H9 (cell line): ENCODE data around the gene TMEM164. TPM values are rescaled to one million over a fixed set of nuclear protein-coding genes. Genes with fewer than 3 reads are reported as not detected.

Experiments
- DNase-seq: peaks from one replicate; pipeline ENCODE4 v3.0.0-alpha.2; 2017
- H2AFZ ChIP-seq: one replicate; pipeline ENCODE4 v1.6.1; 2013; ENCODE audit warnings: mild to moderate bottlenecking, low read length, control low read depth, moderate library complexity
- H2AK5ac ChIP-seq: 2 replicates; pipeline ENCODE4 v1.6.1; 2013; ENCODE audit warnings: low read length, control low read depth, mixed read lengths; ENCODE audit not compliant: insufficient read length
- H2BK120ac ChIP-seq: one replicate; pipeline ENCODE4 v1.6.1; 2013; ENCODE audit warnings: low read depth, mild to moderate bottlenecking, low read length, control low read depth, inconsistent platforms; ENCODE audit not compliant: poor library complexity, severe bottlenecking
- H2BK12ac ChIP-seq: 2 replicates; pipeline ENCODE4 v1.6.1; 2013; ENCODE audit warnings: low read length, control low read depth, mixed read lengths, low read depth; ENCODE audit not compliant: insufficient read length
- H2BK15ac ChIP-seq: 2 replicates; pipeline ENCODE4 v1.6.1; 2013; ENCODE audit warnings: low read depth, low read length, control low read depth
- H2BK20ac ChIP-seq: one replicate; pipeline ENCODE4 v1.6.1; 2013; ENCODE audit warnings: low read depth, mild to moderate bottlenecking, low read length, control low read depth, inconsistent platforms; ENCODE audit not compliant: poor library complexity, severe bottlenecking
- H2BK5ac ChIP-seq: 2 replicates; pipeline ENCODE4 v1.6.1; 2013; ENCODE audit warnings: low read length, control low read depth, mixed read lengths; ENCODE audit not compliant: insufficient read length
- H3K14ac ChIP-seq: 2 replicates; pipeline ENCODE4 v1.6.1; 2013; ENCODE audit warnings: low read length, control low read depth; ENCODE audit not compliant: insufficient read depth
- H3K18ac ChIP-seq: 2 replicates; pipeline ENCODE4 v1.6.1; 2013; ENCODE audit warnings: low read depth, mild to moderate bottlenecking, mixed read lengths, low read length, control low read depth; ENCODE audit not compliant: insufficient read length
- H3K23ac ChIP-seq: 2 replicates; pipeline ENCODE4 v1.6.1; 2013; ENCODE audit warnings: low read length, control low read depth, mixed read lengths, low read depth; ENCODE audit not compliant: insufficient read length
- H3K23me2 ChIP-seq: 2 replicates; pipeline ENCODE4 v1.6.1; 2013; ENCODE audit warnings: low read depth, mild to moderate bottlenecking, mixed read lengths, low read length, control low read depth; ENCODE audit not compliant: insufficient read length, poor library complexity, severe bottlenecking
- H3K27ac ChIP-seq: 2 replicates; pipeline ENCODE4 v1.5.1; 2013; ENCODE audit warnings: low read length, control low read depth, mixed read lengths, low read depth; ENCODE audit not compliant: insufficient read length
- H3K27me3 ChIP-seq: 2 replicates; pipeline ENCODE4 v1.6.1; 2013; ENCODE audit warnings: low read length, control low read depth, inconsistent platforms; ENCODE audit not compliant: insufficient read depth
- H3K4ac ChIP-seq: 2 replicates; pipeline ENCODE4 v1.6.1; 2013; ENCODE audit warnings: low read depth, mild to moderate bottlenecking, control low read depth, inconsistent platforms, low read length, moderate library complexity
- H3K4me1 ChIP-seq: 2 replicates; pipeline ENCODE4 v1.6.1; 2013; ENCODE audit warnings: low read length, control low read depth, inconsistent platforms; ENCODE audit not compliant: insufficient read depth
- H3K4me2 ChIP-seq: 2 replicates; pipeline ENCODE4 v1.6.1; 2013; ENCODE audit warnings: low read length, control low read depth, mixed read lengths; ENCODE audit not compliant: insufficient read length, insufficient read depth
- H3K56ac ChIP-seq: 2 replicates; pipeline ENCODE4 v1.6.1; 2013; ENCODE audit warnings: low read depth, mild to moderate bottlenecking, mixed read lengths, low read length, control low read depth; ENCODE audit not compliant: insufficient read length
- H3K79me1 ChIP-seq: 2 replicates; pipeline ENCODE4 v1.6.1; 2013; ENCODE audit warnings: low read depth, mild to moderate bottlenecking, moderate library complexity, low read length, control low read depth, inconsistent platforms; ENCODE audit not compliant: insufficient read depth, poor library complexity, severe bottlenecking
- H3K79me2 ChIP-seq: 2 replicates; pipeline ENCODE4 v1.6.1; 2013; ENCODE audit warnings: low read length, control low read depth, inconsistent platforms; ENCODE audit not compliant: insufficient read depth
- H3K9ac ChIP-seq: 2 replicates; pipeline ENCODE4 v1.6.1; 2013; ENCODE audit warnings: low read length, control low read depth, mixed read lengths; ENCODE audit not compliant: insufficient read length; ENCODE audit errors: extremely low read depth
- H3K9me3 ChIP-seq: one replicate; pipeline ENCODE4 v1.6.1; 2013; ENCODE audit warnings: low read depth, low read length, inconsistent platforms; ENCODE audit not compliant: control insufficient read depth
- H3T11ph ChIP-seq: one replicate; pipeline ENCODE4 v1.6.1; 2013; ENCODE audit warnings: mild to moderate bottlenecking, low read length, control low read depth, inconsistent platforms
- H4K20me1 ChIP-seq: one replicate; pipeline ENCODE4 v1.6.1; 2013; ENCODE audit not compliant: control insufficient read depth, insufficient read length, insufficient read depth
- H4K5ac ChIP-seq: 2 replicates; pipeline ENCODE4 v1.6.1; 2013; ENCODE audit warnings: low read depth, mild to moderate bottlenecking, mixed read lengths, low read length, control low read depth; ENCODE audit not compliant: insufficient read length
- H4K8ac ChIP-seq: replicated peaks from 2 replicates; pipeline ENCODE4 v1.6.1; 2013; ENCODE audit warnings: low read length, control low read depth, mixed read lengths, low read depth; ENCODE audit not compliant: insufficient read length
- H4K91ac ChIP-seq: 2 replicates; pipeline ENCODE4 v1.6.1; 2013; ENCODE audit warnings: low read depth, mild to moderate bottlenecking, moderate library complexity, mixed read lengths, low read length, control low read depth; ENCODE audit not compliant: insufficient read length
- H3K27ac Mint-ChIP-seq, 3 experiments: 2 replicates in 2 of 3; 3 replicates in 1 of 3; pipeline ENCODE4 v1.8.0; 2020 to 2021; ENCODE audit warnings: mixed read lengths in 3 of 3, mild to moderate bottlenecking in 1 of 3, moderate library complexity in 1 of 3
- H3K27me3 Mint-ChIP-seq: 2 replicates; pipeline ENCODE4 v1.8.0; 2021; ENCODE audit warnings: low read depth, mild to moderate bottlenecking, moderate library complexity, mixed read lengths
- H3K36me3 Mint-ChIP-seq, 3 experiments: 2 replicates in 2 of 3; 3 replicates in 1 of 3; pipeline ENCODE4 v1.8.0; 2020 to 2021; ENCODE audit warnings: low read depth in 3 of 3, mixed read lengths in 3 of 3; ENCODE audit not compliant: insufficient read depth in 1 of 3
- H3K4me1 Mint-ChIP-seq, 2 experiments: 2 replicates each; pipeline ENCODE4 v1.8.0; 2020; ENCODE audit warnings: mixed read lengths in 2 of 2
- H3K4me3 Mint-ChIP-seq, 2 experiments: 2 replicates in 1 of 2; 3 replicates in 1 of 2; pipeline ENCODE4 v1.8.0; 2020 to 2021; ENCODE audit warnings: mild to moderate bottlenecking in 2 of 2, mixed read lengths in 2 of 2, moderate library complexity in 1 of 2
- H3K9me3 Mint-ChIP-seq, 2 experiments: 2 replicates in 1 of 2; 3 replicates in 1 of 2; pipeline ENCODE4 v1.8.0; 2020; ENCODE audit warnings: mild to moderate bottlenecking in 2 of 2, mixed read lengths in 2 of 2, moderate library complexity in 1 of 2
- WGBS: extraction: QIAGEN DNeasy Blood & Tissue Kit; methylation state at CpG from one replicate; pipeline ENCODE4 v1.1.7; 2013; ENCODE audit warnings: missing lambda C conversion rate, low lambda C conversion rate, mixed read lengths; ENCODE audit not compliant: insufficient read length; ENCODE audit errors: extremely low coverage; 5-methylcytosine and 5-hydroxymethylcytosine counted together
- total RNA-seq: library from RNA; stranded (reverse); gene quantifications from 2 replicates; pipeline ENCODE4 v1.2.1, GENCODE V29; 2021
- TF ChIP-seq, protein P1 (sequence below): fragments of 200-600 bp; sonication (generic); conservative IDR thresholded peaks from 3 replicates; pipeline ENCODE4 v1.8.0; 2021; ENCODE audit warnings: antibody characterized with exemption, mild to moderate bottlenecking

TMEM164 gene
- total RNA-seq, 1 experiment from 2014 or later: 30.4 TPM

DNA sequence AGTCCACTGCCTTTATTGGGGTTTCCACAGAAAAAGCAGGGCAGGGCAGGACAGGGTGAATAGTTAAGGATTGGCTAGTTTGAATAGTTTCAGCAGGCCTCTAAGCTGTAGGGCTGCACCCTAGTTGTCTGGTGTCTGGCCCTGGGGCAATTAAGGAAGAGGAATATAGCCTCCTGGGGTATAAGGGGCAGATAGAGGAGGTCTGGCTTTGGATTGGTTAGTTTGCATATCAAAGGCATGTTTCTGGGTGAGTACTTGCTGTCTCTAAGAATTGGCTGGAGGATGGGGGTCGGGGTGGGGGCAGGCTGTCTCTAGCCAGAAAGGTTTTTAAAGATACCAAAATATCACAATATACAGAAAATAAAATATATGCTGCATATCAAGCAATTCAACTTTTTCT, 100.4 kb downstream of the TMEM164 start:
- Histone ChIP-seq H3K9ac (no peak overlapping the region), H3K27me3 (no peaks in the 10 kb centered on the region), H3K4ac (no peak overlapping the region), H3K14ac (no peak overlapping the region), H3K4me1 (peaks cover 2% of the 10 kb centered on the region; the same call in 1 of the 2 replicates), H4K20me1 (no peaks in the 10 kb centered on the region), H3K9me3 (no peaks in the 10 kb centered on the region), H3K23ac (no peak overlapping the region), H3K4me2 (no peak overlapping the region), H3K27ac (no peak overlapping the region), H4K8ac (no peak overlapping the region), H3K18ac (no peak overlapping the region), H3K79me1 (no peaks in the 10 kb centered on the region), H2BK12ac (no peak overlapping the region), H3K56ac (no peak overlapping the region), H2BK15ac (no peak overlapping the region), H3T11ph (no peak overlapping the region), H4K91ac (no peak overlapping the region), H2BK120ac (no peak overlapping the region), H2BK5ac (no peak overlapping the region), H2BK20ac (no peak overlapping the region), H3K79me2 (no peaks in the 10 kb centered on the region), H2AFZ (no peak overlapping the region), H4K5ac (no peak overlapping the region), H3K23me2 (no peaks in the 10 kb centered on the region), H2AK5ac (no peak overlapping the region)
- TF ChIP-seq, protein P1, sequence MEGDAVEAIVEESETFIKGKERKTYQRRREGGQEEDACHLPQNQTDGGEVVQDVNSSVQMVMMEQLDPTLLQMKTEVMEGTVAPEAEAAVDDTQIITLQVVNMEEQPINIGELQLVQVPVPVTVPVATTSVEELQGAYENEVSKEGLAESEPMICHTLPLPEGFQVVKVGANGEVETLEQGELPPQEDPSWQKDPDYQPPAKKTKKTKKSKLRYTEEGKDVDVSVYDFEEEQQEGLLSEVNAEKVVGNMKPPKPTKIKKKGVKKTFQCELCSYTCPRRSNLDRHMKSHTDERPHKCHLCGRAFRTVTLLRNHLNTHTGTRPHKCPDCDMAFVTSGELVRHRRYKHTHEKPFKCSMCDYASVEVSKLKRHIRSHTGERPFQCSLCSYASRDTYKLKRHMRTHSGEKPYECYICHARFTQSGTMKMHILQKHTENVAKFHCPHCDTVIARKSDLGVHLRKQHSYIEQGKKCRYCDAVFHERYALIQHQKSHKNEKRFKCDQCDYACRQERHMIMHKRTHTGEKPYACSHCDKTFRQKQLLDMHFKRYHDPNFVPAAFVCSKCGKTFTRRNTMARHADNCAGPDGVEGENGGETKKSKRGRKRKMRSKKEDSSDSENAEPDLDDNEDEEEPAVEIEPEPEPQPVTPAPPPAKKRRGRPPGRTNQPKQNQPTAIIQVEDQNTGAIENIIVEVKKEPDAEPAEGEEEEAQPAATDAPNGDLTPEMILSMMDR: no peak
- Mint-ChIP-seq H3K36me3 (no peaks in the 10 kb centered on the region), H3K4me3 (no peak overlapping the region), H3K9me3 (no peaks in the 10 kb centered on the region), H3K4me1 (peaks cover 11 to 20% of the 10 kb centered on the region in 2 experiments), H3K27ac (no peak overlapping the region), H3K27me3 (peaks cover 4% of the 10 kb centered on the region)
- no CpG with 5 or more reads among the region's 1 CpG for WGBS
- DNase-seq: no peak
